ENCODE measurements around the gene TM7SF3.

The TM7SF3 gene

GRCh38 chr12:27003421-27004381 lies 10.5 kb downstream of the TM7SF3 start:
- H3K27ac ChIP-seq, result no peak overlapping the region
- TF ChIP-seq CTCF (conservative IDR thresholded peaks at IDR 0.05), result no peak

- no peak for TF ChIP-seq CTCF (conservative IDR thresholded peaks at IDR 0.05)
- H3K27ac ChIP-seq, result no peak overlapping the region
These were observed 12.0 kb downstream of the TM7SF3 start for GRCh38 chr12:27002141-27002540.

- no peak for TF ChIP-seq CTCF (conservative IDR thresholded peaks at IDR 0.05)
- H3K27ac ChIP-seq, result no peak overlapping the region
These were observed 12.5 kb downstream of the TM7SF3 start for GRCh38 chr12:27001663-27002062.

- H3K27ac ChIP-seq, result no peak overlapping the region
- no peak for TF ChIP-seq CTCF (conservative IDR thresholded peaks at IDR 0.05)
These were observed 13.2 kb downstream of the TM7SF3 start for GRCh38 chr12:27000961-27001360.

GRCh38 chr12:26997003-26997402 lies 17.2 kb downstream of the TM7SF3 start:
- H3K27ac ChIP-seq, result no peak overlapping the region
- no peak for TF ChIP-seq CTCF (conservative IDR thresholded peaks at IDR 0.05)

- TF ChIP-seq CTCF (conservative IDR thresholded peaks at IDR 0.05), result no peak
- no peak overlapping the region for H3K27ac ChIP-seq
These were observed 18.5 kb downstream of the TM7SF3 start for GRCh38 chr12:26995706-26996105.

- no peak overlapping the region for H3K27ac ChIP-seq
- TF ChIP-seq CTCF (conservative IDR thresholded peaks at IDR 0.05), result no peak
These were observed 20.1 kb downstream of the TM7SF3 start for GRCh38 chr12:26994109-26994508.

Data from VCaP (cell line).